Pancreas (tissue), 10 donors: ENCODE results near the gene SHCBP1L. TPM values are rescaled to one million over a fixed set of nuclear protein-coding genes. Genes with fewer than 3 reads are reported as not detected.

Source experiments
- ATAC-seq, 4 donors: fragments of 200-7000 bp; cut with Tn5 transposase; one replicate each; pipeline versions ENCODE4 v1.8.0 to v1.9.1; 2020; ENCODE audit warnings: mild to moderate bottlenecking in 4 of 4, moderate library complexity in 4 of 4
- DNase-seq, 6 donors: peaks; one replicate each; pipeline ENCODE4 v3.0.0-alpha.2; 2020
- FAIRE-seq: peaks from 2 replicates; lab custom pipeline; 2012; peaks lifted over from hg19 to GRCh38; lab: Jason Lieb, UNC
- H3K27ac ChIP-seq, 4 donors: fragments of 200-600 bp; sonication (generic); 1 replicate in 3 of 4; 2 replicates in 1 of 4; pipeline versions ENCODE4 v1.5.0 to v1.8.0; 2020
- H3K27me3 ChIP-seq, 4 donors: fragments of 200-600 bp; one replicate each; pipeline ENCODE4 v1.8.0; 2021
- H3K36me3 ChIP-seq, 3 donors: fragments of 200-600 bp; sonication (generic) in 1 of 3; one replicate each; pipeline versions ENCODE4 v1.5.0 to v1.8.0; 2020 to 2021
- H3K4me1 ChIP-seq, 3 donors: fragments of 200-600 bp; one replicate each; pipeline ENCODE4 v1.8.0; 2021
- H3K4me3 ChIP-seq, 4 donors: fragments of 200-600 bp; sonication (generic) in 2 of 4; one replicate each; pipeline versions ENCODE4 v1.5.0 to v1.8.0; 2020 to 2021
- H3K9me3 ChIP-seq, 4 donors: fragments of 200-600 bp; one replicate each; pipeline ENCODE4 v1.8.0; 2021
- CTCF ChIP-seq, 4 donors: fragments of 200-600 bp; sonication (generic) in 3 of 4; IDR thresholded peaks; one replicate each; pipeline versions ENCODE4 v1.5.0 to v1.8.0; 2021; ENCODE audit warnings: antibody characterized with exemption in 4 of 4
- WGBS, 2 donors: extraction: QIAGEN DNeasy Blood & Tissue Kit; methylation state at CpG; one replicate each; pipeline ENCODE4 v1.1.7; 2013; 5-methylcytosine and 5-hydroxymethylcytosine counted together
- intact Hi-C, 3 donors: fragments of 100-400 bp; cut with DNase I; formaldehyde crosslinking; loops; one replicate each; pipeline versions ENCODE4 v1.11.1 to v1.14.2; 2022
- polyA plus RNA-seq, 2 donors: library from polyadenylated mRNA; stranded (reverse); fragments of 200-250 nt; gene quantifications; one replicate each; pipeline ENCODE4 v1.2.3, GENCODE V29; 2013
- total RNA-seq, 6 donors: library from RNA; stranded (reverse); fragmentation: NEBNext Ultra II Directional in 4 of 6; extraction: Animal tissue kit (Norgen Biotek cat#: 25700) in 4 of 6; gene quantifications; one replicate each; pipeline versions ENCODE4 v1.2.1 to v1.2.4, GENCODE V29; 2021 to 2023
- donor health status: healthy with polysubstance abuse.
- donor health status: DM: no; HTN: no; CAD: no; lungs with moderate emphysema.
- donor health status: DM: no; HTN: no; CAD: no.
- donor health status: control.
- donor health status: control.
- donor health status: Bipolar disorder and iron deficiency.
- donor health status: DM: yes; HTN: yes; CAD: no.
- donor health status: DM: no; HTN: no; CAD: no.
- donor health status: DM: no; HTN: no; CAD: no.
- donor health status: DM: yes; HTN: yes; CAD: no.

Gene SHCBP1L
- total and polyA plus RNA-seq, 8 donors, result not detected

DNA sequence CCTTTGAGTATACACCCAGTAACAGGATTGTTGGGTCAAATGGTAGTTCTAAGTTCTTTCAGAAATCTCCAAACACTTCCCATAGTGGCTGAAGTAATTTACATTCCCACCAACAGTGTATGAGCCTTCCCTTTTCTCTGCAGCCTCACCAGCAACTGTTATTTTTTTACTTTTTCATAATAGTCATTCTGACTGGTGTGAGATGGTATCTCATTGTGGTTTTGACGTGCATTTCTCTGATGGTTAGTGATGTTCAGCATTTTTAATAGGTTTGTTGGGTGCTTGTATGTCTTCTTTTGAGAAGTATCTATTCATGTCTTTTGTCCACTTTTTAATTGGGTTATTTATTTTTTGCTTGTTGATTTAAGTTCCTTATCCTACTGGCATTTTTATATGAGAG lies 43.9 kb upstream of the SHCBP1L start:
- no peaks in the 10 kb centered on the region for H3K36me3 ChIP-seq
- H3K4me1 ChIP-seq, result peaks cover 0 to under 1% (median 0%) of the 10 kb centered on the region in 3 donors
- TF ChIP-seq CTCF (IDR thresholded peaks at IDR 0.05), result no peak
- ATAC-seq, result no peak
- 87 to 100% methylated on average over 1 of the region's 1 CpG for WGBS, 2 donors
- no peak for FAIRE-seq
- no peaks in the 10 kb centered on the region for H3K27me3 ChIP-seq
- H3K4me3 ChIP-seq, result no peak overlapping the region
- H3K9me3 ChIP-seq, result no peaks in the 10 kb centered on the region
- DNase-seq, result no peak
- intact Hi-C loops, result no loop called here
- no peak overlapping the region for H3K27ac ChIP-seq

DNA sequence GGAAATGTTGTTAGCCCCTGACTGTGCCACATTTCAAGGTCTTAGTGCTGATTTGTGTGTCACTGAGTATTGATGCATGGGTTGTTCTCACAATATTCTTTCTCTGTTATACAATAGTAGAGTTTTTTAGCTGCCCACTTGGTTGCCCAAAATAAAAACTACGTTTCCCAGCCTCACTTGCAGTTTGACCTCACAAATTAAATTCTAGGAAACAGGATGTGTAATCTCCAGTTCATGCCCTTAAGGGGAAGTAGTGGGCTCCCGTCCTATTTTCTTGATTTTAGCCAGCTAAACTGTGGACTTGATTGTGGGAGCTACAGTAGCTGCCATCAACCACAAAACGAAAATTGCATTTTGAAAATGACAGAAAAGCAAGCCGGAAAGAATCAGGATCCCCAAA lies 42.9 kb upstream of the SHCBP1L start:
- Histone ChIP-seq H3K4me3 (no peak overlapping the region), H3K27ac (no peak overlapping the region), H3K9me3 (no peaks in the 10 kb centered on the region), H3K4me1 (no peaks in the 10 kb centered on the region), H3K36me3 (no peaks in the 10 kb centered on the region), H3K27me3 (no peaks in the 10 kb centered on the region)
- ATAC-seq (no peak), FAIRE-seq (no peak), DNase-seq (no peak)
- TF ChIP-seq CTCF (IDR thresholded peaks at IDR 0.05), result no peak
- WGBS, 2 donors, result 67 to 69% methylated on average over 4 of the region's 4 CpGs
- intact Hi-C loops, result no loop called here

- Histone ChIP-seq H3K9me3 (no peaks in the 10 kb centered on the region), H3K36me3 (no peaks in the 10 kb centered on the region), H3K27ac (no peak overlapping the region), H3K4me1 (no peaks in the 10 kb centered on the region), H3K4me3 (no peak overlapping the region), H3K27me3 (no peaks in the 10 kb centered on the region)
- no peak for FAIRE-seq
- intact Hi-C loops, result no loop called here
- no peak for TF ChIP-seq CTCF (IDR thresholded peaks at IDR 0.05)
- DNase-seq, result no peak
- no peak for ATAC-seq
These were observed 40.8 kb upstream of the SHCBP1L start for GRCh38 chr1:182993746-182994145.

- intact Hi-C loops, result no loop called here
- ATAC-seq, result no peak
These were observed 37.6 kb upstream of the SHCBP1L start for GRCh38 chr1:182990413-182991144.

More at GRCh38 chr1:182990413-182991144, 37.6 kb upstream of the SHCBP1L start:
- TF ChIP-seq CTCF (IDR thresholded peaks at IDR 0.05), result no peak
- no peaks in the 10 kb centered on the region for H3K27me3 ChIP-seq
- no peak for DNase-seq
- no peaks in the 10 kb centered on the region for H3K4me1 ChIP-seq
- H3K36me3 ChIP-seq, result no peaks in the 10 kb centered on the region
- no peak overlapping the region for H3K4me3 ChIP-seq
- 70 to 86% methylated on average over 7 of the region's 7 CpGs for WGBS, 2 donors
- no peaks in the 10 kb centered on the region for H3K9me3 ChIP-seq
- H3K27ac ChIP-seq, result no peak overlapping the region
- no peak for FAIRE-seq
